IMR-90 (cell line): Measurements from ENCODE around the gene CALN1. TPM values are rescaled to one million over a fixed set of nuclear protein-coding genes. Genes with fewer than 3 reads are reported as not detected.

Experiments
- ATAC-seq: fragments of 200-7000 bp; cut with Tn5 transposase; 2 replicates; pipeline ENCODE4 v1.9.1; 2020; ENCODE audit warnings: low read depth, mild to moderate bottlenecking, moderate library complexity
- BruUV-seq: library from RNA; stranded (reverse); fragments of 400-500 nt; replicated peaks from 2 replicates; lab custom pipeline; 2021; lab: Mats Ljungman, UMichigan
- CTCF ChIA-PET: fragments of 300-600 bp; formaldehyde crosslinking; extraction: SDS; loops from one replicate; lab custom pipeline; 2021; ENCODE audit warnings: antibody characterized with exemption; lab: Yijun Ruan, JAX
- POLR2A ChIA-PET: fragments of 300-600 bp; sonication (Branson Sonifier 250); formaldehyde crosslinking; loops from one replicate; lab custom pipeline; 2022; ENCODE audit warnings: antibody characterized with exemption; ENCODE audit not compliant: unreplicated experiment; lab: Charles Lee
- DNase-seq: peaks from one replicate; pipeline ENCODE4 v3.0.0; 2013
- H2AFZ ChIP-seq: replicated peaks from 2 replicates; pipeline ENCODE3; 2013; ENCODE audit warnings: low read length, mild to moderate bottlenecking; ENCODE audit not compliant: poor library complexity
- H2AK5ac ChIP-seq: 2 replicates; pipeline ENCODE4 v1.6.1; 2013; ENCODE audit warnings: low read depth, low read length, inconsistent platforms
- H2AK9ac ChIP-seq: replicated peaks from 2 replicates; pipeline ENCODE3; 2013; ENCODE audit warnings: mild to moderate bottlenecking, low read depth, low read length, moderate library complexity; ENCODE audit not compliant: poor library complexity
- H2BK120ac ChIP-seq: 2 replicates; pipeline ENCODE4 v1.6.1; 2013; ENCODE audit warnings: low read depth, low read length, inconsistent platforms
- H2BK15ac ChIP-seq: 3 replicates; pipeline ENCODE4 v1.6.1; 2013; ENCODE audit warnings: low read depth, low read length, inconsistent platforms
- H2BK20ac ChIP-seq: 2 replicates; pipeline ENCODE4 v1.6.1; 2013; ENCODE audit warnings: low read depth, mild to moderate bottlenecking, inconsistent platforms, low read length, moderate library complexity
- H2BK5ac ChIP-seq: 2 replicates; pipeline ENCODE4 v1.6.1; 2013; ENCODE audit warnings: mild to moderate bottlenecking, low read depth, low read length, inconsistent platforms; ENCODE audit not compliant: poor library complexity, severe bottlenecking
- H3K14ac ChIP-seq: replicated peaks from 2 replicates; pipeline ENCODE4 v1.6.1; 2013; ENCODE audit warnings: low read depth, low read length, inconsistent platforms
- H3K18ac ChIP-seq: 2 replicates; pipeline ENCODE4 v1.6.1; 2013; ENCODE audit warnings: low read depth, low read length, control low read depth
- H3K23ac ChIP-seq: 2 replicates; pipeline ENCODE4 v1.6.1; 2013; ENCODE audit warnings: low read depth, low read length, inconsistent platforms
- H3K27ac ChIP-seq: 2 replicates; pipeline ENCODE4 v1.5.1; 2013; ENCODE audit warnings: mild to moderate bottlenecking, control low read depth, low read length; ENCODE audit not compliant: insufficient read depth
- H3K27me3 ChIP-seq: 2 replicates; pipeline ENCODE4 v1.6.1; 2013; ENCODE audit warnings: low read length; ENCODE audit not compliant: control insufficient read depth, insufficient read depth
- H3K36me3 ChIP-seq: 2 replicates; pipeline ENCODE4 v1.6.1; 2013; ENCODE audit warnings: low read length, mixed read lengths; ENCODE audit not compliant: control insufficient read depth, insufficient read depth
- H3K4ac ChIP-seq: 2 replicates; pipeline ENCODE4 v1.6.1; 2013; ENCODE audit warnings: low read depth, low read length, inconsistent platforms
- H3K4me1 ChIP-seq: 2 replicates; pipeline ENCODE4 v1.6.1; 2013; ENCODE audit warnings: low read length, mixed read lengths; ENCODE audit not compliant: control insufficient read depth, insufficient read depth
- H3K4me2 ChIP-seq: 2 replicates; pipeline ENCODE4 v1.6.1; 2013; ENCODE audit warnings: low read depth, mild to moderate bottlenecking, control low read depth, low read length, moderate library complexity
- H3K4me3 ChIP-seq: 2 replicates; pipeline ENCODE4 v1.5.1; 2013; ENCODE audit warnings: low read depth, mild to moderate bottlenecking, control low read depth, low read length, moderate library complexity; ENCODE audit not compliant: insufficient read depth
- H3K56ac ChIP-seq: 2 replicates; pipeline ENCODE4 v1.6.1; 2013; ENCODE audit warnings: low read length, inconsistent platforms; ENCODE audit not compliant: insufficient read depth; ENCODE audit errors: extremely low read depth
- H3K79me1 ChIP-seq, 2 experiments: 2 replicates each; pipeline ENCODE4 v1.6.1; 2013; ENCODE audit warnings: low read length in 2 of 2, inconsistent platforms in 1 of 2, low read depth in 1 of 2
- H3K9ac ChIP-seq: 2 replicates; pipeline ENCODE4 v1.6.1; 2013; ENCODE audit warnings: low read depth, low read length, control low read depth
- H3K9me1 ChIP-seq: 2 replicates; pipeline ENCODE4 v1.6.1; 2013; ENCODE audit warnings: low read length, inconsistent platforms; ENCODE audit not compliant: insufficient read depth
- H3K9me3 ChIP-seq: 2 replicates; pipeline ENCODE4 v1.6.1; 2013; ENCODE audit warnings: low read length; ENCODE audit not compliant: control insufficient read depth, insufficient read depth
- H4K20me1 ChIP-seq: 2 replicates; pipeline ENCODE4 v1.6.1; 2013; ENCODE audit warnings: low read length, inconsistent platforms; ENCODE audit not compliant: insufficient read depth
- H4K5ac ChIP-seq: 2 replicates; pipeline ENCODE4 v1.6.1; 2013; ENCODE audit warnings: mild to moderate bottlenecking, low read depth, low read length, control low read depth
- H4K8ac ChIP-seq, 2 experiments: 2 replicates each; pipeline ENCODE4 v1.6.1; 2013; ENCODE audit warnings: low read depth in 2 of 2, low read length in 2 of 2, control low read depth in 1 of 2, inconsistent platforms in 1 of 2
- H4K91ac ChIP-seq: 2 replicates; pipeline ENCODE4 v1.6.1; 2013; ENCODE audit warnings: low read depth, low read length, inconsistent platforms; ENCODE audit not compliant: insufficient read depth
- CHD1 ChIP-seq: IDR thresholded peaks from 2 replicates; pipeline ENCODE4 v1.6.1; 2012; ENCODE audit warnings: low read depth, low read length, improper control_type of control experiment
- MXI1 ChIP-seq: IDR thresholded peaks from 2 replicates; pipeline ENCODE4 v1.6.1; 2012; ENCODE audit warnings: low read depth, mild to moderate bottlenecking, low read length, moderate library complexity, borderline replicate concordance
- NFE2L2 ChIP-seq: fragments of 150-350 bp; IDR thresholded peaks from 2 replicates; pipeline ENCODE4 v1.6.1; 2016; ENCODE audit warnings: low read depth, mild to moderate bottlenecking, low read length
- RAD21 ChIP-seq: IDR thresholded peaks from 2 replicates; pipeline ENCODE4 v1.6.1; 2012; ENCODE audit warnings: low read length, improper control_type of control experiment
- RFX5 ChIP-seq: IDR thresholded peaks from 2 replicates; pipeline ENCODE4 v1.8.0; 2012; ENCODE audit warnings: low read depth, mild to moderate bottlenecking, low read length, moderate library complexity
- SMC3 ChIP-seq: fragments of 150-350 bp; IDR thresholded peaks from 2 replicates; pipeline ENCODE4 v1.6.1; 2016; ENCODE audit warnings: low read depth, mild to moderate bottlenecking, antibody characterized with exemption, low read length, moderate library complexity
- WGBS, 2 experiments: methylation state at CpG; one replicate each; pipeline versions ENCODE4 v1.1.5 to v1.1.7; 2013; ENCODE audit warnings: missing lambda C conversion rate in 2 of 2; ENCODE audit not compliant: insufficient read length in 1 of 2; ENCODE audit errors: extremely low coverage in 2 of 2; 5-methylcytosine and 5-hydroxymethylcytosine counted together
- dilution Hi-C: fragments of 300-500 bp; cut with HindIII; formaldehyde crosslinking; loops from one replicate; pipeline ENCODE4 v1.14.3; 2018; ENCODE audit warnings: low sequenced_read_pairs; ENCODE audit not compliant: unreplicated experiment
- in situ Hi-C: fragments of 300-500 bp; cut with MboI; formaldehyde crosslinking; loops from 3 replicates; pipeline ENCODE4 v1.14.3; 2019; ENCODE audit warnings: low sequenced_read_pairs, inconsistent platforms, mixed read lengths
- intact Hi-C: fragments of 100-400 bp; cut with micrococcal nuclease; formaldehyde crosslinking; loops from 2 replicates; pipeline ENCODE4 v1.10.0; 2022
- polyA plus RNA-seq, 3 experiments: library from polyadenylated mRNA; depleted of rRNA; stranded (reverse); fragments of >200 nt; gene quantifications; 2 replicates each; pipeline ENCODE4 v1.2.3, GENCODE V29; 2012; ENCODE audit warnings: low replicate concordance in 1 of 3
- total RNA-seq: library from RNA; depleted of rRNA; stranded (reverse); fragments of >200 nt; gene quantifications from 2 replicates; pipeline ENCODE4 v1.2.3, GENCODE V29; 2012

Gene CALN1
- total and polyA plus RNA-seq, 2 of the 4 experiments (the other 2 are of a cell fraction), result not detected

DNA sequence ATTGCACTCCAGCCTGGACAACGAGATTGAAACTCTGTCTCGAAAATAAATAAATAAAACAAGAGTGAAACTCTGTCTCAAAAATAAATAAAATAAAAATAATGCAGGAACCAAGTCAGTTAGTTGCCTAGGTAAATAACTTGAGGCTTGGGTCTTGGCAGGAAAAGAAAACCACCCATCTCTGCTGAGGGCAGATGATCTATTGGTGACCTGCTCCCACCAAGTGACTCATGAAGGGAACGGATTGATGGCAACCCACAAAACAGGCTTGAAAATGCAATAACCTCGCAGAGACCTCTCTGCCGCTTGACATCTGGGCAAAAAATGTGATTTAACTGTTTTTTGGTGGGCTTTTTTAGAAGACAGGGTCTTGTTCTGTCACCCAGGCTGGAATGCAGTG, 86.6 kb downstream of the CALN1 start:
- Histone ChIP-seq H3K36me3 (no peaks in the 10 kb centered on the region), H3K4me2 (no peak overlapping the region), H3K4ac (no peak overlapping the region), H4K91ac (no peak overlapping the region), H3K27ac (no peak overlapping the region), H3K4me1 (no peaks in the 10 kb centered on the region), H2AK9ac (no peak overlapping the region), H3K9me3 (peaks cover 13% of the 10 kb centered on the region), H2BK15ac (no peak overlapping the region), H4K5ac (no peak overlapping the region), H3K9me1 (no peaks in the 10 kb centered on the region), H3K4me3 (no peak overlapping the region), H2BK5ac (no peak overlapping the region), H3K56ac (no peak overlapping the region), H2AK5ac (no peak overlapping the region), H4K20me1 (no peaks in the 10 kb centered on the region), H3K18ac (no peak overlapping the region), H3K14ac (no peak overlapping the region), H3K9ac (no peak overlapping the region), H3K79me1 (no peaks in the 10 kb centered on the region), H2AFZ (no peak overlapping the region), H4K8ac (no peak overlapping the region), H3K23ac (no peak overlapping the region), H2BK120ac (no peak overlapping the region), H2BK20ac (no peak overlapping the region), H3K27me3 (no peaks in the 10 kb centered on the region)
- intact Hi-C loops (no loop called here), in situ Hi-C loops (no loop called here), dilution Hi-C loops (no loop called here)
- no TSS peak for BruUV-seq
- CTCF ChIA-PET, result no interaction called here
- POLR2A ChIA-PET, result no interaction called here
- ATAC-seq (no peak), DNase-seq (no peak)
- WGBS, 2 experiments, result no CpG with 5 or more reads among the region's 5 CpGs
- no peak for TF ChIP-seq MXI1
- no peak for TF ChIP-seq RFX5
- no peak for TF ChIP-seq NFE2L2
- TF ChIP-seq RAD21, result no peak
- TF ChIP-seq CHD1, result no peak
- no peak for TF ChIP-seq SMC3
